Esophagus squamous epithelium (tissue), 5 donors: Measurements from ENCODE around the gene MPP3. TPM values are rescaled to one million over a fixed set of nuclear protein-coding genes. Genes with fewer than 3 reads are reported as not detected.

ENCODE experiments used
- DNase-seq: peaks from one replicate; lab custom pipeline; 2025; lab: John Stamatoyannopoulos, UW
- H3K27ac ChIP-seq, 4 donors: fragments of 200-600 bp; sonication (generic); one replicate each; pipeline ENCODE4 v1.5.1; 2016 to 2019; ENCODE audit warnings: mild to moderate bottlenecking in 1 of 4
- H3K27me3 ChIP-seq, 4 donors: fragments of 200-600 bp; sonication (generic); 1 replicate in 3 of 4; 2 replicates in 1 of 4; pipeline versions ENCODE4 v1.5.1 to v1.6.0; 2017 to 2021; ENCODE audit warnings: antibody characterized with exemption in 1 of 4
- H3K36me3 ChIP-seq, 3 donors: fragments of 200-600 bp; sonication (generic); one replicate each; pipeline ENCODE4 v1.5.1; 2016 to 2019
- H3K4me1 ChIP-seq, 3 donors: fragments of 200-600 bp; sonication (generic); one replicate each; pipeline ENCODE4 v1.5.1; 2017 to 2019
- H3K4me3 ChIP-seq, 4 donors: fragments of 200-600 bp; sonication (generic); 1 replicate in 3 of 4; 2 replicates in 1 of 4; pipeline ENCODE4 v1.5.1; 2016 to 2019; ENCODE audit warnings: mild to moderate bottlenecking in 2 of 4, moderate library complexity in 1 of 4
- H3K9me3 ChIP-seq, 3 donors: fragments of 200-600 bp; sonication (generic); one replicate each; pipeline ENCODE4 v1.5.1; 2016 to 2019
- CTCF ChIP-seq, 6 experiments: fragments of 450-650 bp in 4 of 6; fragments of 200-600 bp in 2 of 6; sonication (generic) in 2 of 6; IDR thresholded peaks; one replicate each; pipeline ENCODE4 v1.5.1; 2016 to 2019; ENCODE audit warnings: antibody characterized with exemption in 6 of 6, mild to moderate bottlenecking in 4 of 6, moderate library complexity in 4 of 6
- POLR2A ChIP-seq, 4 donors: fragments of 450-650 bp; IDR thresholded peaks; one replicate each; pipeline ENCODE4 v1.6.1; 2017; ENCODE audit warnings: antibody characterized with exemption in 4 of 4, mild to moderate bottlenecking in 4 of 4, moderate library complexity in 3 of 4
- WGBS, 2 donors: methylation state at CpG; one replicate each; pipeline ENCODE4 v1.1.5; 2018; 5-methylcytosine and 5-hydroxymethylcytosine counted together
- intact Hi-C: fragments of 100-400 bp; cut with DNase I; formaldehyde crosslinking; loops from one replicate; pipeline ENCODE4 v1.15.0; 2022
- total RNA-seq, 4 donors: library from RNA; depleted of rRNA; stranded (reverse); fragments of >200 nt; gene quantifications; one replicate each; pipeline ENCODE4 v1.1.0, GENCODE V29; 2016
- donor health status: DM: yes; HTN: yes; CAD: no.

Gene MPP3
- 10 to 100 TPM in 1 of 4 donors, 1 to 10 TPM in 3; 5.9 to 15.8 (median 9.0) TPM for total RNA-seq

DNA sequence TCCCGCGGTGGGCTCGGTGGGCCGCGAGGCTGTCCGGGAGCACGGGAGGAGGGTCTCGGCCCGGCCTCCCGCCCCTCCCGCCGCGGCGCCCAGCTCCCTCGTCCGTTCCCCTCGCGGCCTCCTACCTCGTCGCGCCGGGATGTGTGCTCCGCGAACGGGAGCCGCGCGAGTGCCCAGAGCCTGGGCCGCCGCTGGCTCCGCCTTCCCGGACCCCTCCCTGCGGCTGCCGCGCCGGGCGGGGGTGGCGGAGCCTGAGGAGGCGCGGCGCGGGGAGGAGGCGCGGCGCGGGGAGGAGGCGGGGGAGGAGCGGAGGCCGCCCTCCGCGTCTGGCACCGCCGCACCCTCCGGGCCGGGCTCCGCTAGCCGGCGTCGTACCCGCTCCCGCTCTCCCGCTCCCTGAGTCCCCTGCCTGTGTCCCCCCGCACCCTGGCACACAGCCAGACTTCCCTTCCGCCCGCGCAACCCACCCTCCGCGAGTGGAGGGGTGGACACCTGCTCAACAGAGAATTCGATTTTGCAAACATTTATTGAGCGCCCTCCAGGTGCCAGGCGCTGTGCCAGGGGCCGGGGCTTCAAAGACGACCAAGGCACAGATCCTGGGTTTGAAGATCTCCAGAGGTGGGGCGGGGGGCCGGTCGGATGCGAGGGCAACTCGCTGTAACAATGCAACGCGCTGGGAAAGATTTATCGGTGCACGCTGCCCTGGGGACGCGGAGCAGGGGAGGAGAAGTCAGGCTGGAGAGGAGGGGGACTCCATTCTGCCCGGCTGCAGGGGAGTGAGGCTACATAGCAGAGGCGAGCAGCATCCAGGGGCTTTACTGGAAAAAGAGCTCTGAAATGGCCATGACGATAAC, at the start of gene MPP3:
Gene MPP3 (minus strand): TSS at position 171 of the 854 bp plus-strand sequence. CDS start 1,240 bp downstream, outside the sequence.
- TF ChIP-seq CTCF (IDR thresholded peaks at IDR 0.05) (no peak), POLR2A (IDR thresholded peaks at IDR 0.05) (peak in 2 of 4 donors; percentile 72 to 82)
- peak within 1 kb of the TSS; percentile 60 to 76 (median 72) for H3K4me3 ChIP-seq
- H3K9me3 ChIP-seq, result no peaks in the 10 kb centered on the region
- peaks cover 0 to 26% (median 6%) of the 10 kb centered on the region in 3 donors for H3K36me3 ChIP-seq
- H3K27me3 ChIP-seq, result peaks cover 0 to 8% (median 0%) of the 10 kb centered on the region in 4 donors
- H3K27ac ChIP-seq, result peak within 1 kb of the TSS; percentile 68 to 84 (median 79)
- 8 to 9% methylated on average over 8 to 14 of the region's 87 CpGs for whole genome bisulfite sequencing, 2 donors
- peaks cover 5 to 33% (median 16%) of the 10 kb centered on the region in 3 donors for H3K4me1 ChIP-seq
- DNase-seq, result no peak
- intact Hi-C loops, result no loop called here

- WGBS, 2 donors, result 87 to 95% methylated on average over 4 to 6 of the region's 27 CpGs
- peaks cover 0 to 8% (median 0%) of the 10 kb centered on the region in 3 donors for H3K4me1 ChIP-seq
- intact Hi-C loops, result no loop called here
- H3K4me3 ChIP-seq, result no peak overlapping the region
- no peak for TF ChIP-seq POLR2A (IDR thresholded peaks at IDR 0.05)
- no peak for TF ChIP-seq CTCF (IDR thresholded peaks at IDR 0.05)
- H3K27ac ChIP-seq, result no peak overlapping the region
- H3K27me3 ChIP-seq, result no peaks in the 10 kb centered on the region
- H3K9me3 ChIP-seq, result no peaks in the 10 kb centered on the region
- peaks cover 0 to 6% (median 0%) of the 10 kb centered on the region in 3 donors for H3K36me3 ChIP-seq
- no peak for DNase-seq
Measured at GRCh38 chr17:43881758-43882505, 49.0 kb upstream of the MPP3 start.

GRCh38 chr17:43881181-43881580, 48.2 kb upstream of the MPP3 start:
- 82% methylated on average over 2 to 8 of the region's 12 CpGs for WGBS, 2 donors
- TF ChIP-seq POLR2A (IDR thresholded peaks at IDR 0.05) (no peak), CTCF (IDR thresholded peaks at IDR 0.05) (no peak)

GRCh38 chr17:43880420-43880991, 47.6 kb upstream of the MPP3 start:
- Histone ChIP-seq H3K36me3 (peaks cover 0 to 6% (median 0%) of the 10 kb centered on the region in 3 donors), H3K4me1 (peaks cover 0 to 8% (median 0%) of the 10 kb centered on the region in 3 donors), H3K27ac (no peak overlapping the region), H3K27me3 (no peaks in the 10 kb centered on the region), H3K9me3 (no peaks in the 10 kb centered on the region), H3K4me3 (no peak overlapping the region)
- TF ChIP-seq CTCF (IDR thresholded peaks at IDR 0.05) (peak in 5 of 6 experiments; percentile 56 to 73 (median 57)), POLR2A (IDR thresholded peaks at IDR 0.05) (no peak)
- DNase-seq, result no peak
- WGBS, 2 donors, result 60 to 92% methylated on average over 3 to 8 of the region's 20 CpGs
- intact Hi-C loops, result no loop called here

More at GRCh38 chr17:43881181-43881580, 48.2 kb upstream of the MPP3 start:
- H3K4me3 ChIP-seq, result no peak overlapping the region
- intact Hi-C loops, result no loop called here
- H3K4me1 ChIP-seq, result peaks cover 0 to 8% (median 0%) of the 10 kb centered on the region in 3 donors
- H3K9me3 ChIP-seq, result no peaks in the 10 kb centered on the region
- H3K36me3 ChIP-seq, result peaks cover 0 to 6% (median 0%) of the 10 kb centered on the region in 3 donors
- H3K27ac ChIP-seq, result no peak overlapping the region
- DNase-seq, result no peak
- H3K27me3 ChIP-seq, result no peaks in the 10 kb centered on the region
